SK-N-SH (cell line): ENCODE measurements around the gene C11orf52. TPM values are rescaled to one million over a fixed set of nuclear protein-coding genes. Genes with fewer than 3 reads are reported as not detected.

Experiments used
- CTCF ChIP-seq: fragments of 200-600 bp; sonication (generic); IDR thresholded peaks from 2 replicates; pipeline ENCODE4 v1.6.1; 2017; ENCODE audit warnings: antibody characterized with exemption, mild to moderate bottlenecking, moderate library complexity
- ELF1 ChIP-seq: IDR thresholded peaks from 2 replicates; pipeline ENCODE4 v1.4.0; 2012
- EP300 ChIP-seq, 2 experiments: IDR thresholded peaks; 2 replicates each; pipeline versions ENCODE4 v1.4.0 to v1.6.1; 2012; ENCODE audit warnings: borderline replicate concordance in 1 of 2, low read depth in 1 of 2, low read length in 1 of 2
- FOSL2 ChIP-seq: IDR thresholded peaks from 2 replicates; pipeline ENCODE4 v1.4.0; 2012; ENCODE audit warnings: low read depth, mild to moderate bottlenecking, moderate library complexity, borderline replicate concordance
- FOXJ3 ChIP-seq: sonication (generic); formaldehyde crosslinking; IDR thresholded peaks from 2 replicates; pipeline ENCODE4 v1.5.1; 2020; ENCODE audit warnings: mild to moderate bottlenecking, missing genetic modification reagents
- FOXM1 ChIP-seq: IDR thresholded peaks from 2 replicates; pipeline ENCODE4 v1.4.0; 2012; ENCODE audit warnings: low read depth, mild to moderate bottlenecking
- GABPA ChIP-seq: IDR thresholded peaks from 2 replicates; pipeline ENCODE4 v1.4.0; 2012; ENCODE audit warnings: low read depth, mild to moderate bottlenecking
- JUND ChIP-seq: IDR thresholded peaks from 2 replicates; pipeline ENCODE4 v1.4.0; 2012
- MAX ChIP-seq: IDR thresholded peaks from 2 replicates; pipeline ENCODE4 v1.4.0; 2012; ENCODE audit warnings: low read depth
- MEF2A ChIP-seq: IDR thresholded peaks from 2 replicates; pipeline ENCODE4 v1.4.0; 2012; ENCODE audit warnings: low read depth, borderline replicate concordance
- MXI1 ChIP-seq: IDR thresholded peaks from 2 replicates; pipeline ENCODE4 v1.6.1; 2012; ENCODE audit warnings: mild to moderate bottlenecking, low read depth, low read length, improper control_type of control experiment
- NFIC ChIP-seq: IDR thresholded peaks from 2 replicates; pipeline ENCODE4 v1.4.0; 2012; ENCODE audit warnings: borderline replicate concordance
- NRF1 ChIP-seq: IDR thresholded peaks from 2 replicates; pipeline ENCODE4 v1.6.1; 2012; ENCODE audit warnings: low read depth, mild to moderate bottlenecking, low read length
- POLR2AphosphoS5 ChIP-seq: IDR thresholded peaks from 2 replicates; pipeline ENCODE4 v1.6.1; 2012; ENCODE audit warnings: low read depth, low read length
- RAD21 ChIP-seq: IDR thresholded peaks from 2 replicates; pipeline ENCODE4 v1.6.1; 2012; ENCODE audit warnings: mild to moderate bottlenecking, low read length
- TAF1 ChIP-seq: IDR thresholded peaks from 2 replicates; pipeline ENCODE4 v1.6.1; 2012; ENCODE audit warnings: low read depth, mild to moderate bottlenecking, low read length, moderate library complexity, borderline replicate concordance
- USF1 ChIP-seq: IDR thresholded peaks from 2 replicates; pipeline ENCODE4 v1.4.0; 2012; ENCODE audit warnings: low read depth, borderline replicate concordance
- YY1 ChIP-seq: IDR thresholded peaks from 2 replicates; pipeline ENCODE4 v1.4.0; 2012; ENCODE audit warnings: low read depth, mild to moderate bottlenecking
- polyA plus RNA-seq, 3 experiments: library from polyadenylated mRNA; depleted of rRNA; stranded (reverse); fragments of >200 nt; gene quantifications; 2 replicates each; pipeline ENCODE4 v1.2.3, GENCODE V29; 2012
- TF ChIP-seq, protein P1 (sequence below): IDR thresholded peaks from 2 replicates; pipeline ENCODE4 v1.4.0; 2012; ENCODE audit warnings: low read depth, borderline replicate concordance
- TF ChIP-seq, protein P2 (sequence below): fragments of 150-350 bp; IDR thresholded peaks from 2 replicates; pipeline ENCODE4 v1.6.1; 2017; ENCODE audit warnings: antibody characterized with exemption, low read length, low read depth, borderline replicate concordance
- TF ChIP-seq, protein P3 (sequence below): IDR thresholded peaks from 2 replicates; pipeline ENCODE4; 2012

C11orf52 gene
- polyA plus RNA-seq, 1 of the 3 experiments (the other 2 are of a cell fraction), result not detected

GRCh38 chr11:111926505-111927391 is 8.0 kb downstream of the C11orf52 start (continued):
- 0 out of 2 replicates have a peak, but pooled peaks have one; percentile 9 for TF ChIP-seq CTCF
- no peak for TF ChIP-seq RAD21
- peak; percentile 89 for TF ChIP-seq POLR2AphosphoS5
- TF ChIP-seq EP300 (IDR thresholded peaks at IDR 0.05; ENCODE audit: borderline replicate concordance in 1 of 2, low read depth in 1 of 2, low read length in 1 of 2), result no peak
- TF ChIP-seq FOXM1, result no peak
- TF ChIP-seq, protein P1, sequence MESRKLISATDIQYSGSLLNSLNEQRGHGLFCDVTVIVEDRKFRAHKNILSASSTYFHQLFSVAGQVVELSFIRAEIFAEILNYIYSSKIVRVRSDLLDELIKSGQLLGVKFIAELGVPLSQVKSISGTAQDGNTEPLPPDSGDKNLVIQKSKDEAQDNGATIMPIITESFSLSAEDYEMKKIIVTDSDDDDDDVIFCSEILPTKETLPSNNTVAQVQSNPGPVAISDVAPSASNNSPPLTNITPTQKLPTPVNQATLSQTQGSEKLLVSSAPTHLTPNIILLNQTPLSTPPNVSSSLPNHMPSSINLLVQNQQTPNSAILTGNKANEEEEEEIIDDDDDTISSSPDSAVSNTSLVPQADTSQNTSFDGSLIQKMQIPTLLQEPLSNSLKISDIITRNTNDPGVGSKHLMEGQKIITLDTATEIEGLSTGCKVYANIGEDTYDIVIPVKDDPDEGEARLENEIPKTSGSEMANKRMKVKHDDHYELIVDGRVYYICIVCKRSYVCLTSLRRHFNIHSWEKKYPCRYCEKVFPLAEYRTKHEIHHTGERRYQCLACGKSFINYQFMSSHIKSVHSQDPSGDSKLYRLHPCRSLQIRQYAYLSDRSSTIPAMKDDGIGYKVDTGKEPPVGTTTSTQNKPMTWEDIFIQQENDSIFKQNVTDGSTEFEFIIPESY, result no peak
- TF ChIP-seq FOXJ3, result no peak
- TF ChIP-seq MAX, result peak; percentile 89; the same call in 1 of the 2 replicates
- no peak for TF ChIP-seq NFIC
- no peak for TF ChIP-seq USF1
- no peak for TF ChIP-seq JUND
- 0 out of 2 replicates have a peak, but pooled peaks have one; percentile 26 for TF ChIP-seq ELF1
- TF ChIP-seq, protein P2, sequence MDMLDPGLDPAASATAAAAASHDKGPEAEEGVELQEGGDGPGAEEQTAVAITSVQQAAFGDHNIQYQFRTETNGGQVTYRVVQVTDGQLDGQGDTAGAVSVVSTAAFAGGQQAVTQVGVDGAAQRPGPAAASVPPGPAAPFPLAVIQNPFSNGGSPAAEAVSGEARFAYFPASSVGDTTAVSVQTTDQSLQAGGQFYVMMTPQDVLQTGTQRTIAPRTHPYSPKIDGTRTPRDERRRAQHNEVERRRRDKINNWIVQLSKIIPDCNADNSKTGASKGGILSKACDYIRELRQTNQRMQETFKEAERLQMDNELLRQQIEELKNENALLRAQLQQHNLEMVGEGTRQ, result no peak
- TF ChIP-seq TAF1, result peak; percentile 53; the same call in 1 of the 2 replicates
- TF ChIP-seq, protein P3, sequence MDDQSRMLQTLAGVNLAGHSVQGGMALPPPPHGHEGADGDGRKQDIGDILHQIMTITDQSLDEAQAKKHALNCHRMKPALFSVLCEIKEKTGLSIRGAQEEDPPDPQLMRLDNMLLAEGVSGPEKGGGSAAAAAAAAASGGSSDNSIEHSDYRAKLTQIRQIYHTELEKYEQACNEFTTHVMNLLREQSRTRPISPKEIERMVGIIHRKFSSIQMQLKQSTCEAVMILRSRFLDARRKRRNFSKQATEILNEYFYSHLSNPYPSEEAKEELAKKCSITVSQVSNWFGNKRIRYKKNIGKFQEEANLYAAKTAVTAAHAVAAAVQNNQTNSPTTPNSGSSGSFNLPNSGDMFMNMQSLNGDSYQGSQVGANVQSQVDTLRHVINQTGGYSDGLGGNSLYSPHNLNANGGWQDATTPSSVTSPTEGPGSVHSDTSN, result no peak
- TF ChIP-seq MEF2A, result no peak
- no peak for TF ChIP-seq FOSL2
- peak; percentile 34; the same call in 1 of the 2 replicates for TF ChIP-seq GABPA
- no peak for TF ChIP-seq YY1
- TF ChIP-seq MXI1, result peak; percentile 60
- TF ChIP-seq NRF1, result no peak
